ELF-1 (cell line): ENCODE measurements around the gene CASQ2.

Experiments
- DNase-seq: peaks from one replicate; pipeline ENCODE4 v3.0.0-alpha.2; 2016; ENCODE audit warnings: low read depth, low spot score

The CASQ2 gene

DNA sequence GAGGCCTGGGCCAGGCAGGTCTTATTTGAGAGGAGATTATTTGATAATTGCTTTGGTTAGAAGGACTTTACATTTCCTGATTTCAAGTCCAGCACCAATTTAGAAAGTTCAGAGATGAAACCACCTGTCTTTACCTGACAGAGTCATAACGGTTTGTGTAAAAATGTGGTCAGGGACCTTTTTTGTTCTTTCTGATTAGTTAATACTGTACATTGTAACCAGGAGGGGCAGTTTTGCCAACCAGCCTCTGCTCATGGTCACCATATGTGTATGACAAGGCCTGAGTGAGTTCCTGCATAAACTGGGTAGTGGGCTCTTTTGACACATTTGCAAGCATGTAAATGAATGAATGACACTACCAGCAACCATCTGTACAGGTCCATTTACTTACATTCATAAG lies 70.9 kb downstream of the CASQ2 start:
- no peak for DNase-seq

DNA sequence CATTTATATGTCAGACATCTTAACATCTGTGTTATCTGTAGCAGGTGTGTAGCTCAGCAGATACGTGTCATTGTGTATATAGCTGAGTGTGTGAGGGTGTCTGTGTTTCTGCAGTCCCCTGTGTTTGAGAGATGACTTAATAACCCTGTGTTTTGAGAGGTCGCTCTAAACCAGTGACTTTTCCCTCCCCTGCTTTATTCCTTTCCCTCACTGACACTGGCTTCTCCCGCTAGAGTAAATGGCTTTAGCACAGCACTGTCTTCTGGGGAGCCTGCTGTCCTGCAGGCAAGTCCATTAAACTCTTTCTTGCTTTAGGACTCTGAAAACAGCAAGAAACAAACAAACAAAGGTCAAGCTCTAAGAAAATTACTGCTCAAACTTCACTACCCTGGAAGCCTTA lies 73.7 kb downstream of the CASQ2 start:
- DNase-seq = no peak

DNA sequence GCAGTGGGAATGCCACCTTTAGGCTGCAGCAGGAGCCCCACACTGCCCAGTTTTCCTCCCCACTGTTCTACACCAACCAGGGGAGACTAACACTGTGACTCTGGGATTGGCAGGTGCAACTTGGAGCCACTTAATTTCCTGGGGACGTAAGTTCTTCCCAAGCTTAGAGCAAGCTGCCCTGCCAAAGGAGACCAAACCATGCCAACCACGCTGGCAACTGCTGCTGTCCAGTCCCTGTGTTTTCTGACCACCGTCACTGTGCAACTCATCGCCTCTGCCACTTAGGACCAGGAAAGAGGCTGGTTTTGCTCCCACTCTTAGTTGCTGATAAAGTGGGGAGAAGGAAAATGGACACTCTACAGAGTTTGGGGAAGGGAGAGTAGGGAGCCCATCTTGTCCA lies 76.3 kb downstream of the CASQ2 start:
- DNase-seq = no peak

DNA sequence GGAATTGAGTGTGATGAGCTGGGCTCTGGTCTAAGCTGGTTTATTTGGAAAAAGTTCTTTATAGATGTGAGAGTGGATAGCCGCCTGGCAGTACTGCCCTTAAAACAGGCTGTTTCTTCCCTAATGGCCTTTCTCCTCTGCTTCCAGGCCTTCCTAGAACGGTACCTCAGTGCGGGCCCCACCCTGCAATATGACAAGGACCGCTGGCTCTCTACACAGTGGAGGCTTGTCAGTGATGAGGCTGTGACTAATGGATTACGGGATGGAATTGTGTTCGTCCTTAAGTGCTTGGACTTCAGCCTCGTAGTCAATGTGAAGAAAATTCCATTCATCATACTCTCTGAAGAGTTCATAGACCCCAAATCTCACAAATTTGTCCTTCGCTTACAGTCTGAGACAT lies 77.5 kb downstream of the CASQ2 start:
- no peak for DNase-seq

DNA sequence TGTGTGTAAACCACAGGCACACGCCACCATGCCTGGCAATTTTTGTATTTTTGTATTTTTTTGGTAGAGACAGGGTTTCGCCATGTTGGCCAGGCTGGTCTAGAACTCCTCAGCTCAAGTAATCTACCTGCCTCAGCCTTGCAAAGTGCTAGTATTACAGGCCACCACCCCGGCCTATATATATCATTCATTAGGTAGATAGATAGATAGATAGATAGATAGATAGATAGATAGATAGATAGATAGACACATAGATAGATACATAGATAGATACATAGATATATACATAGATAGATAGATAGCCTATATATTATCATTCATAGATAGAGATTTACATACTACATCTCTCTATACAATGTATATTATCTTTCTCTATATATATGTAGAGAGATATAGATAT lies 80.8 kb downstream of the CASQ2 start:
- no peak for DNase-seq

DNA sequence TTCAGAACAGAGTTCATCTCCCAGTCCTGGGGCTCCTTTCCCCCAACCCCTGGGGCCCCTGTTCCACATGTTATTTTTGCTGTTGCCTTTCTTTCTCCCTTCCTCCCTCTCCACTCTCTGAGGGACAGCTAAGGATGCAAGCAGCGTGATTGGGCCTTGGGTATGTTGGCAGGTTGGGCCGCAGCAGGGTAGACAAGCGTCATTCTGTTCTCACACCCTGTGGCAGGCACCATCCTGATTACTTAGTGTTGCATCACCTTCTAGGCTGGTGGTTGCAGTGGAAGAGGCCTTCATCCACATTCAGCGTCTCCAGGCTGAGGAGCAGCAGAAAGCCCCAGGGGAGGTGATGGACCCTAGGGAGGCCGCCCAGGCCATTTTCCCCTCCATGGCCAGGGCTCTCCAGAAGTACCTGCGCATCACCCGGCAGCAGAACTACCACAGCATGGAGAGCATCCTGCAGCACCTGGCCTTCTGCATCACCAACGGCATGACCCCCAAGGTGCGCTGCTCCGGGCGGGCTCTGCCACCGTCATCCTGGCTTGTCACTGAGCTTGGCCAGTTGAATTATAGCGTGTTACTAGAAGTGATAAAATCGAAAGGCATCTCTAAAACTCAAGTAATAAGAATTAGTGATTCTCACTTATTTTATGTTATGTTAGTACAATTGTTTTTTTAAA lies 83.3 kb downstream of the CASQ2 start:
- no peak for DNase-seq

DNA sequence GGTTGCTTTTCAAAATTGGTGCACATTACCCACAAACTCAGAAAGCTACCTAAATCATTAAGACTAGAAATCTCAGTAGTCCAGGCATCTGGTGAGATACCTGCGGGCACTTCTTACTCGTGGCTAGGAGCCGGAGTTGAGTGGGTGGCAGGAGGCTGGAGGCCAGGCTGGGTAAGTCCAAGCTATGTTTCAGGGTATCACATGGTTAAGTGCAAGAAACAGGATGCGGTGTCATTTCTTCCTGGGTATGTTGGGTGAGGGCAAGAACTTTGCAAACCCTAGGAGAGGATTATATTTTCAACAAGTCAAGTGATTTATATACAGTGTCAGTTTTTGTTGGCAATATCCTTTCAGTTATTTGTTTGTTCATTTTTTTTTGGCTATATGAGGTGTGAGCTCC lies 85.7 kb downstream of the CASQ2 start:
- no peak for DNase-seq

DNA sequence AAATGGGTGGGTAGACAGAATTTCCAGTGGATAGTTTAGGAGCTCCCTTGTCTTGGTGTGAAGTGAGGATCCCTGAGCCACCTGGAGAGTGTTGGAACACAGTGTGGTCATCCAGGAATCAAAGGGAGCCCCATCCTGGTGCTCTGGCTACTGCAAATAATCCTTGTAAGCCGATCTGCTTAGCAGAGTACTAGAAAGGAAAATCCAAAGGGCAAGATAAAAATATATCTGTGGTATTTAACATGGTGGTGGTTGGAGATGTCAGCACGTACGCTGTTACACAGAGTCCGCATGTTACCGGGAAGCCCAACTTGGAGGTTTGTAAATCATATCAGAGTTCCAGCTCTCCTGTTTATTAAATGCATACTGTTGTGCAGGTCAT lies 87.8 kb downstream of the CASQ2 start:
- no peak for DNase-seq

DNA sequence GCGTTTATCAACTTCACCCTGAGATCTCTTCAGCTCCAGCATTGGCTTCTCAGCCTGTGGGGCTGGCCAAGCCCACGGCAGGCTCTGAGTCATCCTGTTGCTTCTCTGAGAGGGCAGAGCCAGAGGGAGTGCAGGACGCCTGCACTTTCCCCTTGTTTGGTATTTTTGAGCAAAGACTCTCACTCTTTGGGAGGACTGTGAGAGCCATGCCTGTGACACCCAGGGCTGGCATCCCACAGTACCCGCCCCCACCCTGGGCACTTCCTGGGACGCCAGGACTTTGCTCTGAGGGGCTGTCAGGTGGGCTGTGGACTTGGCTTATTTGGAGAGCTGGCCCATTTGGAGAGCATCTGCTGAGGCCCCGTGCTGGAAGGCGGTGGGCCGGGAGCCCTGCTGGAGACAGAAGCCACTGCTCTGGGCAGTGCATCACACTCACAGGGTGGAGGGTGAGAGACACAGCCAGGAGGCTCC lies 89.3 kb downstream of the CASQ2 start:
- peak; percentile 42 for DNase-seq

DNA sequence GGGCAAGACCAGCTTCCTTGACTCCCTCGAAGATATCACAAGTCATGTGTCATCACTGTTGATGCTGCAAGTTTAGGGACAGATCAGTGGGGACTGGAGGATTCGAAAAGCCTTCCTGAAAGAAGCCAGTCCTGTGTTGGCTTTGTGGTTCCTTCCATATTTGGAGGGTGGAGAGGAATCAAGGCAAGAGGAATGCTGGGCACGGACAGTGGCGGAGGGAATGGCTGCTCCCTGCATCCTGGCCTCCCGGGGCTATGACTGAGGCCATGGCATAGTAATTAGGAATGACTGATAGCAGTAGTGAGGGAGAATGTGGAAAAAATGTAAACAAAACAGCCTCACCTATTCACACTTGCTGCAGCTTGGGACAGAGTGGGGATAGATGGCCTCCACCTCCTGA lies 90.4 kb downstream of the CASQ2 start:
- peak; percentile 39 for DNase-seq

DNA sequence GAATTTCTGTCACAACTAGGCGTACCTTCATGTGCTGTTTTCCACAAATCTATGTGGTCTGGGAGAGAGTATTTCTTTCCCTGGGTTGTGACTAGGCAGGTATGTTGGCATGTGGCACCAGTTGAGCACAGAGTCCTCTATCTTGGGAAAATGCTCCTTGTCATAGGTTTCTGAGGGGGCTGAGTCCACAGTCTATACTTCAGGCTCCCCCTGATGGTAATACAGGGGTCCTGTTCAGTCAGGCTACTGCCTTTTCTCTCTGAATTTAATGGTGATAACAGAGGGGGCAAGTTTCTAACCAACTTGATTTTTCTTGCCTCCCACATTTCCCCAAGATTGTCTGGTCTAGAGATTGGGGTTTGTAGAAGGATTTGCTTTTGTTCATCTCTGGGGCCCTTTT lies 90.9 kb downstream of the CASQ2 start:
- DNase-seq = no peak

DNA sequence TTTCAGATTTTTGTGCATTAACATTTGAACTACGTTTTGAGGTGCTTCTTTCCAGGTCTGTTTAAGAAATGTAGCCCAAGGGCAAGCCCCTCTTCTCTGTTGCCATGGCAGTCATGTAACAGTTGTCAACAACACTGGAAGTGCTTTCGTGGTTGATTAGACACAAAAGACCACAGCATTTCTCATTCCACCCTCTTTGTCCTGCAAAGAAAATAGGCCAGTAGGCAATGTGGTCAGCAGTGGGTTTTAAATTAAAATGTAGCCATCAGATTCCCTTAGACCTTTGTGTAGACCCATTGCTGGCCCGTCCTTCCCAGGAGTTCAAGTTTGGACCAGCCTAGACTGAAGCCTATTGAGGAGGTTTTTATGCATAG lies 91.3 kb downstream of the CASQ2 start:
- peak; percentile 58 for DNase-seq

DNA sequence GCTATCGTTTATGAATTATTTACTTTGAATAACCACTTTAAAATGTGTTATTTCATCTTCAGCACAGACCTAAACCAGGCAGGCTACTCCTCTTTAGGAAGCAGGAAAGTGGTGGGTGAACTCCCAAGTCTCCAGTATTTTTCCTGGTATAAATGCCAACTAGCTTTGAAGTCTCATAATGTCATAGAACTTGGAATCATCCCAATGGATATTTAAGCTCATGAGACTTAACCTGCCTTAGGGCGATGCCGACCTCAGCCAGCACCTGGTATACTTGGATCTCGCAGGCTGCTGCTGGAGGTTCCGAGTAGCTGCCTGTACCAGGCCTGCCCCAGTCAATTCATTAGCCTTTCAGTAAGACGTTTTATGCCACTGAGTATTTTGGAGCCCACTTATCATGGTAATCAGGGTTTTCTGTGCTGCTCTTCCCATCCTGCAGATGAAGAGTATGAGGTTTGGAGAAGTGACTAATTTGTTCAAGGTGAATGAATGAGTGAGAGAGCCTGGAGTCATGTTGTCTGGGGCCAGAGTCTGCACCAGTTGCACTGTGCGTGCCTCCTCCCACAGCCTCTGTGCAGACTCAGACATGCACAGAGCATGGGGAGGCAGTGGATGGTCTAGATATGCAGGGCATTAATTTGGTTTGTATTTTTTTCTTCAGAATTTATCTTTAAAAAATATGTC lies 91.9 kb downstream of the CASQ2 start:
- no peak for DNase-seq

DNA sequence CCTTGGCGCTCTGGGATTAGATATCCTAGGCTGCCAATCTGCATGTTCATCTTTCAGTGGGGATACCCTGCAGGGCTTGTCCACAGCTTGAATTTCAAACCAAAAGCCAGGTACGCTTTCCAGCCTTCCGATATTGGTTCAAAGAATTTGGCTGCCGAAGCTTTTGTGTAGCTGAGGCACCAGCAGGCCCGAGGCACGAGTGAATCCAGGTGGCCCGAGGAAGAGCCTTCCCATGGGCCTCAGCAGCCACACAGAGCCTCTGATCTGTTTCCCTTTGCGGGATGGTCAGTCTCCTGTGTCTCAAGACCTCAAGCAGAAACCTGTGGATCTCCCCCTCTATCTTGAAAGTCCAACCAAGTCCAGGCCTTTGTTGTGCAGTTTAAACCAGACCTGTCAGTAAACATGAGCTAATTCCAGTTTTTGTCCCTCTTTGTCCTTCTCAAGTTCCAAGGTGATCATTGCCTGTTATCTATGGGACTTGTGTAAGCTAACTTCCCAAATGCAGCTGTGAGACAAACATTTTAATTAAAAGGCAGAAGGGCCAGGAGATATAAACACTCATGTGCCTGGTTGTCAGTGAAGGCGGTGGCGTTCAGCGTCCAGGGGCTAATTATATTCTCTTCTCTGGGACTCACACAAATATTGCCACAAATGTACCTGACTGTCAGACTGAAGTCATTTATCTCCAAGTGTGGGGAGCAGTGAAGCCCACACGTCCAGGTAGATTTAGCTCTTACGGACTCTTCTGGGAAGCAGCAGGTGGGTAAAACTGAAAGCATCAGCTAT lies 96.1 kb downstream of the CASQ2 start:
- no peak for DNase-seq

DNA sequence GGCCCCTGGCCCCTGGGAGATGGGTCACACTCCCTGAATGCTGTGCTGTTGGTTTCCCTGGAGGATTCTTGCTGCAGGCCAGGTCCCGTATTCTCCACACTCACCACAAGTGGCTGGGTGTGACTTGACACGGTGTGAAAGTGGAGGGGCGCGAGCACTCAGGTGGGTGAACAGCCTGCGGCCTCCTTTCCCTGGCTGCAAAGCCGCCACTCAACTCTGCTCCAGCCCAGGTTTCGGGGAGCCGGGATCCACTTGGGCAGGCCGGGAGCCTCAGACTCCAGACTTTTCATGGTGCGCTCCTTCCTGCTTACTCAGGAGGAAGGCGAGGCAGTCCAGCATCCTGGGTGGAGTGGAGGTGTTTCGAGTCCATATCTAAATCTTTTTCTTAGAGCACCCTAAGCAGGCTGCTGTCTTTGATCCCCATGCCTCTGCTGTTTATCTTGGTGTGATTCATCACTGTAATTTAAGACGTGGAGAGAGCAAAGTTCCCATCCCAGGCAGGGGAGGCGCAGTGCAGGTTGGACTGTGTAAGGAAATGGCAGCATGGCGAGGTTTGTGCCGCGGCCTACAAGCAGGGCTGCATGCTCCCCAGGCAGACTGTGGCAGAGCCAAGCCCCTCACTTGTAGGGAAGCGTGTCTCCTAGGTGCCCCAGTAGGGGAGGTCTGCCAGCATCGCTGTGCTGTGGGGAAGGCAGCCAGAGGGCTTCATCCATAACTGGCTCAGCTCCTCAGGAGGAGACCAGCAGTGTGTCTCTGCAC lies 97.2 kb downstream of the CASQ2 start:
- peak; percentile 24 for DNase-seq

DNA sequence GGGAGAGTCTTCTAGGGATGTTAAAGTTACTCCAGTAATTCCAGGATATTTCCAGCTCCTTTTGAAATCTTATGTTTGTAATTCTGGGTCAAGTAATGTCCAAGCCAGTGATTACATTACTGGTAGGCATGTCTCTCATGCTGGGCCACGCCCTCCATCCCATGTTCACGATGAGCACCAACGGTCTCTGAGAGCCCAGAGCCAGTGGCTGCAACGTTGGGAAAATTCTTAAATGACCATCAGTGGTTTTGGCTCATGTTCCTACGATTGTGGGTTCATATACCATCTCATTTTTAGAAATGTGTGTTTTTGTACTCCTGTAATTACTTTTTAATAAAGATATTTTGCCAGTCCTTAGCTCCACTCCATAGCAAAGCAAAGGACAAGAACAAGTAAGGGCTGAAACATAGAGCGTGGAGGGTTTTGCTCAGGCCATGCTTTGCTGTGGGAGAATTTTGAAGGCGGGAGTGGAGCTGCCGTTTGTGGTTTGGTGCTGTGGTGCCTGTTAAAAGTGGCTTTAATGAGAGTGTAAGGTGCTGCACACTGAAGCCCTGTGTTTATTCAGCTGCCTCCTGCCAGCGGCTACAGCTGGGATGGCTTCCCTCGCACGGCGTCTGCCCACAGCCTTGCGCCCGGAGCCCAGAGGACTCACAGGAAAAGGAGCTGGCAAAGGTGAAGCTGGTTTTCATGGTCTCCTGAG lies 97.9 kb downstream of the CASQ2 start:
- DNase-seq = no peak

DNA sequence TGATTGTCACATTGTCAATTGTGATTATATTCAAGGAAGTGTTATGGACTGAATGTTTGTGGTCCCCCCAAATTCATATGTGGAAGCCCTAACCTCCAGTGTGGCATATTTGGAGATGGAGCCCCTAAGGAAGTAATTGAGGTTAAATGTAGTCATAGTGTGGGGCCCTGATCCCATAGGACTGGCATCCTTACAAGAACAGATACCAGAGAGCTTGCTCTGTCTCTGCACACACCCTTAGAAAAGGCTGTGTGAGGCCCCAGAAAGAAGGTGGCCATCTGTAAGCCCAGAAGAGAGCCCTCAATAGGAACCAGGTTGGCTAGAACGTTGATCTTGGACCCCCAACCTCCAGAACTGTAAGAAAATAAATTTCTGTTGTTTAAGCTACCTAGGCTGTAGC lies 98.6 kb downstream of the CASQ2 start:
- DNase-seq = no peak

DNA sequence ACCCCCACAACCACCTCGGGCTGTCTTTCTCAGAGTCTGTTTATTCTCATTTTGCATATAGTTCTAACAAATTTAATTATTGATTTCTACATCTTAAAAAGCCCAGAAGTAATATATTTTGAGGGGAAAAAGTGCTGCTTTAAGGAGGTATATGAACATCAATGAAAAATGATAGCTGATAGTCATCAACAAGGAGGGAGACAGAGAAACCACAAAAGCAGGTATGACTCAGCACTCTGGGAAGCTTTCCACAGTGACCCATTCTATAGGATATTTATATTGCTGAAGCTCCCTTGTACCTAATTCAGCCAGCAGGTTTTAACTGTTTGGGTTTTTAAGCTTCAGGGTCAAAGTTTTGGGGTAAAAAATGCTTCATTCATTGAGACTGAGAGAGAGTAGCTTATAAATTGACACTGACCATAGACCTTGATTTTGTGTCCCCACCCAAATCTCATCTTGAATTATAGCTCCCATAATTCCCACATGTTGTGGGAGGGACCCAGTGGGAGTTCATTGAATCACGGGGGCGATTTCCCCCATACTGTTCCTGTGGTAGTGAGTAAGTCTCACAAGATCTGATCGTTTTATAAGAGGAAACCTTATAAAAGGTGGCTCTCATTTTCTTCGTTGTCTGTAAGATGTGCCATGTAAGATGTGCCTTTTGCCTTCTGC lies 99.4 kb downstream of the CASQ2 start:
- no peak for DNase-seq

DNA sequence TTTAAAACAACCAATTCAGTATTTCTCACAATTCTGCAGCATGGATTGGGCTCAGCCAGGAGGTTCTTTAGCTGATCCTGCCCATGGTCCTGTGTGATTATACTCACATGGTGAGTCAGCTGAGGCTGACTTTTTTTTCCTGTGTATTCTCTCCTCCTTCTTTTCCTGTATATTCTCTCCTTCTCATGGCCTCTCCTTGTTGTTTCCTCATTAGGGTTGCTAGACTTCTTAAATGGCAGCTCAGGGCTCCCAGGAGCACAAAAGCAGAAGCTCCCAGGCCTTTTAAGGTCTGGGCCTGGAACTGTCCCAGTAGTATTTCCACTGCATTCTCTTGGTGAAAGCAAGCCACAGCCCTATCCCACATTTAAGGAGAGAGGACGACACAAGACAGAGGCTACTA lies 99.9 kb downstream of the CASQ2 start:
- DNase-seq = no peak

DNA sequence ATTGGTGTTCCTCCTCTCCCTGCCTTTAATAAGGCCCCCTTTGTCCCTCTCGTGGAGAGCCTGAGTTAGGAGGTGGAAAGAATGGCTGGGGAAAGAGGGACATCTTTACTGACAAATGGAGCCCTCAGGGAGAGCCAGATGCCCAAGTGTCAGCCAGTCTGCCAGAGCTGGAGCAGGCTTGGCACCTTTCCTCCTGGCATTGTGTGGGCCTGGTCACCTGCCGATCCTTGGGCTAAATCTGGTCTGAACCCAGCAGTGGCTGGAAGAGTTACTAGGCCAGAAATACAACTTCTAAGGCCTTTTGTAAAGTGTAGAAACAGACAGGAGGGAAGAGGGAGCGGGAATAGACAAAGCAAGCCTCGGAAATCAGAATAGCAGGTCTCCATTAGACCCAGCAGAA lies 101.8 kb downstream of the CASQ2 start:
- DNase-seq = no peak

DNA sequence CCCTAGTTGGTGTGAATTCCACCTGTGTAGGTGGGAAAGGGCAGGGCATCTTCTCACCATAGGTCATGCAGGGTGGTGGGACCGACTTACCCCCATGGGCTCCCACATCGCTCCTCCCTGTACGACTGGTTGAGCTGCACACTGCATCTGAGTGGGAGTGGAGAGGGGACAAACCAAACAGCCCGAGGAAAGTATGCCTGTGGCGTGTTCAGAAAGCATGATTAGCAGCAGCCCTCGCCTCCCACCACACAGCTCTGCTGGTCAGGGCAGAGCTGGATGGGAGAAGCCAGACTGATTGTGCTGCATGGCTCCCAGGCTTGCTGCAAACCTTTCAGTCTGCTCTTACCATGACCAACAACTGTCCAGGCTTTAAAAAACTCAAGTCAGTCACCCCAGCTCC lies 102.3 kb downstream of the CASQ2 start:
- DNase-seq = no peak
